ENCODE results near the gene NOP53. TPM values are rescaled to one million over a fixed set of nuclear protein-coding genes. Genes with fewer than 3 reads are reported as not detected.

Gene NOP53
- total and polyA plus RNA-seq, 2 experiments from 2014 or later: 167 to 192 TPM

DNA sequence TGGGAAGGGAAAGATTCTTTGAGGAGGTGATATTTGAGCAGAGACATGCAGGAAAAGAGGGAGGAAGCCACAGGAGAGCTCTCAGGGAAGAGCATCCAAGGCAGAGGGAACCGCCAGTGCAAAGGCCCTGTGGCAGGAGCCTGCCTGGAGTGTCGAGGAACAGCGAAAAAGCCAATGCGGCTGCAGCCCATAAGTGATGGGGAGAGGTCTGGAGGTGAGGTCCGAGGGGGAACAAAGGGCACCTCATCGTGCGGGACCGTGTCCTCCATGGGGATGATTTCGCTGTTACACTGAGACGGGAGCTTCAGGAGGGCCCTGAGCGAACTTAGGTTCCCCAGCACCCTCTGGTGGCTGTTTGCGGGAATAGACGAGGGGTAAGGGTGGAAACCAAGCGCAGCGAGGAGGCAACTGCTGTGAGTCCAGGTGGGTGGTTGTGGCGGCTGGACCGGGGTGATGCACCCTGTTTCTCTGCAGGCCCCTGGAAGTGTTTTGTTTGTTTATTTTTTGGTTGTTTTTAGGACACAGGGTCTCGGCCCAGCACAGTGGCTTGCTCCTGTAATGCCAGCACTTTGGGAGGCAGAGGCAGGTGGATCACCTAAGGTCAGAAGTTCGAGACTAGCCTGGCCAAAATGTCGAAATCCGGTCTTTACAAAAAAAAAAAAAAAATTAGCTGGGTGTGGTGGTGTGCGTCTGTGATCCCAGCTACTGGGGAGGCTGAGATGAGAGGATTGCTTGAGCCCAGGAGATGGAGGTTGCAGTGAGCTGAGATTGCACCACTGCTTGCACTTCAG lies 38.0 kb upstream of the NOP53 start (continued):
- TF ChIP-seq ZNF462 (CRISPR knock-in tag; IDR thresholded peaks at IDR 0.05) (no peak), ETS1 (IDR thresholded peaks at IDR 0.05) (no peak)

DNA sequence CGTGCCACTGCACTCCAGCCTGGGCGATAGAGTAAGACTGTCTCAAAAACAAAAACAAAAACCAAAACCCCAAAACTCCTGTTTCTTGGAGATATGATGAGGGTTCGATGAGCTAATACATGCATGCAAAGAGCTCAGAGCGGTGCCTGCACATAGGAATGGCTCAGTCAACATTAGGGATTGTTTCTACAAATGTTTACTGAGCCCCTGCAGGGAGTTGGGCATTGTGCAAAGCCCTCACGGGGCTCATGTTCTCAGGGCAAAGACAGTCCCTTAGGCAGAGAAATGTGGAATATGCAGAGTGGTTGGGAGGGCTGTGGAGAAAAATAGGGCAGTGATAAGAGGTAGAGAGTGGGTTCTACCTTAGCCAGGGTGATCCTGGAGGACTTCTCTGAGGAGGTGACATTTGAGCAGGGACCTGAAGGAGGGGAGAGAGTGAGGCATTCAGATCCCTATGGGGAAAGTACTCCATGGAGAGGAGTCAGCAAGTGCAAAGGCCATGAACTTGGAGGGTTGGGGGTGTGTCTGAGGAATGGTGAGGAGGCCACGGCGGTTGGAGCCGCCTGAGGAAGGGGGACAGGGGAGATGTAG lies 33.6 kb upstream of the NOP53 start:
- no peaks in the 10 kb centered on the region for H4K20me1 ChIP-seq (replicated peaks; ENCODE audit: insufficient read depth)
- no peak overlapping the region for H3K27ac ChIP-seq (ENCODE audit: low read depth)
- H3K79me2 ChIP-seq (replicated peaks; ENCODE audit: insufficient read depth): no peaks in the 10 kb centered on the region
- Mint-ChIP-seq H3K36me3 (ENCODE audit: low read depth) (peaks cover 19% of the 10 kb centered on the region), H3K27me3 (ENCODE audit: insufficient read depth, low read depth, poor library complexity) (peaks cover 23% of the 10 kb centered on the region), H3K9me3 (peaks cover 21% of the 10 kb centered on the region), H3K4me3 (no peak overlapping the region), H3K4me1 (no peaks in the 10 kb centered on the region), H3K27ac (no peak overlapping the region)
- H3K4me2 ChIP-seq: no peak overlapping the region
- H3K27me3 ChIP-seq (ENCODE audit: insufficient read depth): no peaks in the 10 kb centered on the region
- no peak overlapping the region for H2AFZ ChIP-seq
- H3K4me3 ChIP-seq: no peak overlapping the region
- no peaks in the 10 kb centered on the region for H3K36me3 ChIP-seq (ENCODE audit: insufficient read depth)
- ATAC-seq: no peak
- no peak for DNase-seq (ENCODE audit: low spot score)
- TF ChIP-seq POLR2AphosphoS5 (IDR thresholded peaks at IDR 0.05; ENCODE audit: low read depth) (no peak), JUNB (IDR thresholded peaks at IDR 0.05; ENCODE audit: unreplicated experiment) (no peak), EZH2phosphoT487 (IDR thresholded peaks at IDR 0.05; ENCODE audit: unreplicated experiment) (no peak), ZNF331 (CRISPR knock-in tag; IDR thresholded peaks at IDR 0.05; ENCODE audit: low read depth) (no peak), EZH2 (IDR thresholded peaks at IDR 0.05; ENCODE audit: low read depth, unreplicated experiment) (no peak), ETS1 (IDR thresholded peaks at IDR 0.05) (no peak), CREB1 (CRISPR knock-in tag; IDR thresholded peaks at IDR 0.05; ENCODE audit: low read depth) (no peak), NANOG (IDR thresholded peaks at IDR 0.05; ENCODE audit: borderline replicate concordance) (no peak), ZNF114 (CRISPR knock-in tag; IDR thresholded peaks at IDR 0.05) (no peak)
- TF ChIP-seq, protein P1, sequence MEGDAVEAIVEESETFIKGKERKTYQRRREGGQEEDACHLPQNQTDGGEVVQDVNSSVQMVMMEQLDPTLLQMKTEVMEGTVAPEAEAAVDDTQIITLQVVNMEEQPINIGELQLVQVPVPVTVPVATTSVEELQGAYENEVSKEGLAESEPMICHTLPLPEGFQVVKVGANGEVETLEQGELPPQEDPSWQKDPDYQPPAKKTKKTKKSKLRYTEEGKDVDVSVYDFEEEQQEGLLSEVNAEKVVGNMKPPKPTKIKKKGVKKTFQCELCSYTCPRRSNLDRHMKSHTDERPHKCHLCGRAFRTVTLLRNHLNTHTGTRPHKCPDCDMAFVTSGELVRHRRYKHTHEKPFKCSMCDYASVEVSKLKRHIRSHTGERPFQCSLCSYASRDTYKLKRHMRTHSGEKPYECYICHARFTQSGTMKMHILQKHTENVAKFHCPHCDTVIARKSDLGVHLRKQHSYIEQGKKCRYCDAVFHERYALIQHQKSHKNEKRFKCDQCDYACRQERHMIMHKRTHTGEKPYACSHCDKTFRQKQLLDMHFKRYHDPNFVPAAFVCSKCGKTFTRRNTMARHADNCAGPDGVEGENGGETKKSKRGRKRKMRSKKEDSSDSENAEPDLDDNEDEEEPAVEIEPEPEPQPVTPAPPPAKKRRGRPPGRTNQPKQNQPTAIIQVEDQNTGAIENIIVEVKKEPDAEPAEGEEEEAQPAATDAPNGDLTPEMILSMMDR (conservative IDR thresholded peaks at IDR 0.05; ENCODE audit: low read depth in 2 of 2): no peak
- H3F3A ChIP-seq (replicated peaks; ENCODE audit: low read depth): no peaks in the 10 kb centered on the region; the same call in 1 of the 2 replicates
- no peaks in the 10 kb centered on the region for H3K9me2 ChIP-seq (ENCODE audit: insufficient read depth)
- H3K4me1 ChIP-seq (ENCODE audit: insufficient read depth): no peaks in the 10 kb centered on the region; the same call in 1 of the 2 replicates
